HPDE6-E6E7 (cell line): Measurements from ENCODE around the gene GPT2.
"Not testable (repeated sequence)": the region's sequence is repeated elsewhere in the genome, so short reads cannot be mapped to it uniquely, and the experiment has no call there.

ENCODE experiments used
- DNase-seq: peaks from one replicate; pipeline ENCODE4 v3.0.0; 2011; ENCODE audit warnings: missing footprints; ENCODE audit errors: extremely low spot score

The GPT2 gene

DNA sequence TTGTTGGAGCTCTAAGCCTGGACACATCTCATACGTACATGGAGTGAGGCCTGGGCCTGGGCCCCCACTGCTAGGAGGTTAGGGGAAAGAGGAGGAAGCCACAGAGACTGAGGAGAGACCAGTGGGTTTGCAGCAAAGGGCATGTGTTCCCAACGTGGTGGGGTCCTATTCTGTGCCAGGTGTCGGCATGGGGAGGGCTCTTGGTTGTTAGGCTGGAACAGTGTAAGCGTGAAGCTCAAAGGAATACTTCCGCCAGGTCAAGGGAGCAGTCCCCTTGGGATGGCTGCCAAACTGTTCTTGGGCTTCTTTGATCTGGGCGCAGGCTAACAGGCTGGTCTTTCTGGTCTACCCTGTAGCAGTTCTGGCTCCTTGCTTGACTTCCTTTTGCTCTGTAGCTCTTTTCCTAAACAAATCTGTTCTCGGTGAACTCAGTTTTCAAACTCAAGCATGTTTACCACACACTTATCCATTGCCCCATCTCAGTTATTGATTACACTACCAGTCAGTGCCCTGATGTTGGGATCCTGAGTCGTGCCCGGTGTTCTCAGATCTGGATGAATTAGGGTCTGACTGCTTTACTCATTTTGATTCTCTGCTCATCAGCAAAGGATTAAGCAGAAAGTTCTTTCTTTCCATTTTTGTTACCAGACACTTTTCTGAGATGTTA, 36.4 kb downstream of the GPT2 start:
- DNase-seq: no peak

DNA sequence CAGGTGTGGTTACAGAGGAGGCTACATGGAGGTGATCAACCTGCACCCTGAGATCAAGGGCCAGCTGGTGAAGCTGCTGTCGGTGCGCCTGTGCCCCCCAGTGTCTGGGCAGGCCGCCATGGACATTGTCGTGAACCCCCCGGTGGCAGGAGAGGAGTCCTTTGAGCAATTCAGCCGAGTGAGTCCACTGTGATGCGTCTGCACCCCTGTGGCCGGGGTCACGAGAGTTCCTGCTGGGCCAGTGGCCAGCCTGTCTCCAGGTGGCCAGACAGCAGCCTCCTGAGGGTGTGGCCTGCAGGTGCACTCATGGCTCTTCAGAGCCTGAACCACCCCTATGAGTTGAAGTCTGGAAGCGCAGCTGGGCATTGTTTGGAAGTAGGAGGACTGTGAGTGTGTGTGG, 38.1 kb downstream of the GPT2 start:
- no peak for DNase-seq

DNA sequence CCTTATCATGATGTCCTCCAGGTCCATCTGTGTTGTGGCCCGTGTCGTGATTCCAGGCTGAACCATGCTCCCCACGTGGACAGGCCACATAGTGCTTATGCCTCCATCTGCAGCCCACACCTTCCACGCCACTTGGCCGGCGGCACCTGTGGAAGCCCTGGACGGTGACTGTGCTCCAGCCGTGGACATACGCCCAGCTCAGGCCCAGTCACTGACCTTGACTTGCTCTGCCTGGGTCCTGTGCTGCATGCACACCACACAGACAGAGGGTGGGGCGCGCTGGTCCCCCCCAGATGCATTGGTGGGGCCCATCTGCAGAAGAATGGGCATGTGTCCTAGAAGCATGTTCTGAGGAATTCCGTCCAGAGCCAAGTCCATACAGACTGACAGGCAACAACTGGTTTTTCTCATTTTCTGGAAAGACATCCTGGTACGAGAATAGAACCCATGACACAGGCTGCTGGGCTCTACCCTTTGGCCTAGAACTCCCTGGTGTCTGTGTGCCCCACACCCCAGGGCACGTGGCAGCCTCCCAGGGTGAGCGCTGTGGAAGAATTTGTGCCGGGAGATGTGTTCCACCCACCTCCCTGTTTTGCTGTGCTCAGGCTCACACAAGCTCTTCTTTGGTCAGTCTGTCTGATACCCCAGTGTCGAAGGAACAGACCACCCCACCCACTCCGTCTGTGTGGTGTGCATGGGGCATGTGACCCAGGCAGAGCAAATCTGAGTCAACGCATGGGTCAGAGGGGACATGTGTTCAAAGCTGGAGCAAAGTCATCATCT, 39.5 kb downstream of the GPT2 start:
- no peak for DNase-seq

DNA sequence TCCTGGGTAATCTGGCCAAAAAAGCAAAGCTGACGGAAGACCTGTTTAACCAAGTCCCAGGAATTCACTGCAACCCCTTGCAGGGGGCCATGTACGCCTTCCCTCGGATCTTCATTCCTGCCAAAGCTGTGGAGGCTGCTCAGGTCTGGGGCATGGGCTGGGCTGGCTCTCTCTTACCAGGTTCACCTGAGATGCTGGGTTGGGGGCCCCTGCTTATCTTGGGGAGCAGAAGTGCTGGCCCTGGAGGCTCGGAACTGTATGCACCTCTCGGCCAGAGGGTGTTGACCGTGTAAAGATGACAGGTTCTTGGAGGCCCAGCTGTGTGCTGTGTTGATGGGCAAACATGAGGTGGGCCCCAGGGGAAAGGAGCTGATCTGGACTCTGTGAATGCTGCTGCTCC, 40.2 kb downstream of the GPT2 start:
- no peak for DNase-seq

DNA sequence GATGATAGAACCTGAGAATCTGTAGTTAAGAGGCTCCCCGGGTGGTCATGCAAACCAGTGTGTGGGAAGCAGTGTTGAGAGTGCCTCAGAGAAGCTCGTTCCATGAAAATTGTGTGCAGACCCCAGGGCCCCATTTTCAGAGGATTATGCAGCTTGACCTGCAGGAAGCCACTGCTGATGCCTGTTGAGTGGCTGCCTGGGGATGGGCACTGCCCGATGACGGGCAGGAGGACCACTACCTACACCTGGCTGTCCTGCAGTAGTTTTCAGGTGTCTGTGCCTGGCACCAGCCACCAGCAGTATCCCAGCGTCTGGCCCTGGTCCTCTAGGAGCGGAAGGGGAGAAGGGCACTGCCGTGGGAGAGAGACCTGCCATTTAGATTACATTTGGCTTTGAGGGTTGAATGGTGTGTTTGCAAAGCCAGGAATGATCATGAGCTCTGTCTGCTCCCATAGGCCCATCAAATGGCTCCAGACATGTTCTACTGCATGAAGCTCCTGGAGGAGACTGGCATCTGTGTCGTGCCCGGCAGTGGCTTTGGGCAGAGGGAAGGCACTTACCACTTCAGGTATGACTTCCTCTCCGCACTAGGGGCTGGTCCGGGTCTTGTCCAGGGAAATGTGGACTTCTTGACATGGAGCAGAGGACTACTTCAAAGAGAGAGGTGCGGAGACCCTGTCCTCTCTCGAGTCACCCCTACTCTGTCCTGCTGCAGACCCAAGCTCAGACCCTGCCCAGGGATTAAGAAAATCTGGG, 42.5 kb downstream of the GPT2 start:
- DNase-seq: no peak

DNA sequence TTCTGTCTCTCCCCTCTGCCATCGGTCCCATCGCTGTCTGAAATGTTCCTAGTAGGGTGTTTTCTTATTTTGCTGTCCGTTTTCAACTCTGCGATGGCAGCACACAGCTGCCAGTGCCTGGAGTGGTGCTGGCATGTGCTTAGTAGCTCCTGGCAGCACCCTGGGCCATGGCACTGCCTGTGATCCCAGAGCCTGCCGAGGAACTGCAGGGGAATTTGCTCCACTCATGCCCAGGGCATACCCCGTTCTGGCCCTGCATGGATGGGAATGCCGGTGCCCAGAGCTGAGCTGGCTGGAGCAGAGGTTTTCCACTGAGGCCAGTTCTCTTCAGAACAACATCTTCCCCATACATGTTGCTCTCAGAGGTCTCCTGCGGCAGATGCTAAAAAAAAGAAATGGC, 43.1 kb downstream of the GPT2 start:
- no peak for DNase-seq

DNA sequence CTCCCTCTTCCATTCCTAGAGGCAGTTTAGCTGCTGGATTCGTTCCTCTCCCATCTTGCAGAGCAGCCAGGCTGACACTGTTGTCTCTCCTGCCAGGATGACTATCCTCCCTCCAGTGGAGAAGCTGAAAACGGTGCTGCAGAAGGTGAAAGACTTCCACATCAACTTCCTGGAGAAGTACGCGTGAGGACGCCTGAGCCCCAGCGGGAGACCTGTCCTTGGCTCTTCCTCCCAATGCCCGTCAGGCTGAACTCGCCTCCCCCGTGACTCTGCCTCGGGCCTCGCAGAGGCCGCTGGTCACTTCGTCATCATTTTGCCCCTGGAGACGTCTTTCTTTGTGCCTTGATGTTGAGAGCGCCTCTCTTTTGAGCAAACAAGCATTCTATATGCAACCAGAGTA, 44.6 kb downstream of the GPT2 start:
- no peak for DNase-seq

DNA sequence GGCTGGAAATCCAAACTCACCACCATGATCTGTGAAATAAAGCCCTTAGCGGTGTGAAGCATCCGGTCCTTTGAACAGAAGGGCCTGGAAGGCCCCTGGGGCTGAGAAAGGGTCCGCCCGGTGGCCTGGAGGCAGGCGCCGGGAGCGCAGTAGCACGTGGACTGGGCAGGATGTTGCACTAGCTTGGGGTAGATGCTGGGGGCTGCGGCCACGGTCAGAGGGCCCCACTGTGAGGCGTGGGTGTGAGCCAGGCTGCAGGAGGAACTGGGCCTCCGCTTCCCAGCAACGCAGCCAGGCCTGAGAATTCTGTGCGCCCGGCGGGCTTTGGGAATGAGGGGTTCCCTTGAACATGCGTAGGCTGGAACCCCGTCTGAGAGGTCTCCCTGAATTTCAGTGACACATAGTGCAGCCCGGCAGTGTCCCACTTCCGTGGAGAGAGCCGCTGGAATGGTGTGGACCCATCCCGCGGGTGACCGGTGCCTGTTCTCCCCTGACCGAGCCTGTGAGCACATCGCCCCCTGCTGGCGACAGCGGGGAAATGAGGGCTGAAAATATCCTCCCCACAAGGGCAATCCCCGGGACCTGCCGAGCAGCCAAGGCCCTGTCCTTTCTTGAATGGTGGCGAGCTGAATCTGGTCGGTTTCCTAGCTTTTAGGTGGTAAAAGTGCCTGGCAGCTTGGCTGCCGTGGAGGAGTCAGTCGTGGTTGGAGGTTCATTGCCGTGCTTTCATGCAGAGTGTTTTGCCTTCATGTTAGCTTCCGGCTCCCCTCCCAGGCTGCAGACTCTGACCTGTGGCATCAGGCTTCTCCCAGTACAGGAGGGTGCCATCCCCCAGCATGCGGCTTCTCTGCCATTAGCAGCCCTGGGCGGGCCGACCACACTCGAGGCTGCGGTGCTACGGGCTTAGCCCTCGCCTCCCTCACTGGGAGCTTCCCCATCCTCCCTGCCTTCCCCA, 45.5 kb downstream of the GPT2 start:
- DNase-seq: peak; percentile 77

DNA sequence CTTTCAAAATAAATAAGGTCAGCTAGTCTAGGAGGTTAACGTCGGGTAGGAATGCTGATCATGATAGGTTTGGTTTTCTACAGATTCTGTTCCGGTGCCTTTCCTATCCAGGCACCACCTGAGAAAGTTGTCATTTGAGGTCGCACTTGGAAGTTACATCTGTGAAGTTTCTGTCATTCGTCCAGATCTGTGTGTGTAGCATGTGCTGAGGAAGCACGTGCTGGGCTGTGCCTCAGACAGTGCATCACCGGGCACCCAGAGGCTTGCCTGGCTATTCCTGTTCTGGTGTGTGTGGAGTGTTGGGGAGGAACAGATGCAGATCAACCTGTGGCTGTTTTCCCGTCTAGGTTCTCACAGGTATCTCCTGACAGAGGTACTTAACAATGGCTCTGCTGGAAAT, 46.7 kb downstream of the GPT2 start:
- no peak for DNase-seq

DNA sequence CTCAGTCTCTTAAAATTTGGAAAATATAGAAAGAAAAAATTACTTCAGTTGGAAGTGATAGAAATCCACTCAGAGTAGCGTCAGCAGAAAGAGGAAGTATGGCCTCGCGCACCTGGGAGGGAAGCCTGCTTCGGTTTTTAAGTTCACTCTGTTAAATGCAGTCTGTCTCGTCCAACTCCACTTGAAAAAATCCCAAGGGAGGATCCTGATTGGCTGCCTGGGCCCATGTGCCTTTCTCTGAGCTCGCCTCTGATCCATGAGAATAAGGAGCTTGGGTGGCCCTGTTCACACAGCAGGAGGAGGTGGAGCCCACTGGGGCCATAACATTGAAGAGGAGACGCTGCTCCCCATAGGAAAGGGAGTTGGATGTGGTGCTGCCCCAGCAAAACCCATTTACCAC, 48.6 kb downstream of the GPT2 start:
- no peak for DNase-seq

DNA sequence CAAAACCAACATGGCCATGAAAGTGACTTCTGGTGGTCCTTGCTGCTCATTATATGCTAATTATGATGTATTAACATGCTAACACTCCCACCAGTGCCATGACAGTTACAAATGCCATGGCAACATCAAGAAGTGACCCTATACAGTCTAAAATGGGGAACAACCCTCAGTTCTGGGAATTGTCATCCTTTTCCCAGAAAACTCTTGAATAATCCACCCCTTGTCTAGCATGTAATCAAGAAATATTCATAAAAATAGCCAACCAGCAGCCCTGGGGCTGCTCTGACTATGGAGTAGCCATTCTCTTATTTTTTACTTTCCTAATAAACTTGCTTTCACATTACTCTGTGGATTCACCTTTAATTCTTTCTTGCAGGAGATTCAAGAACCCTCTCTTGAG, 53.4 kb downstream of the GPT2 start:
- no peak for DNase-seq

DNA sequence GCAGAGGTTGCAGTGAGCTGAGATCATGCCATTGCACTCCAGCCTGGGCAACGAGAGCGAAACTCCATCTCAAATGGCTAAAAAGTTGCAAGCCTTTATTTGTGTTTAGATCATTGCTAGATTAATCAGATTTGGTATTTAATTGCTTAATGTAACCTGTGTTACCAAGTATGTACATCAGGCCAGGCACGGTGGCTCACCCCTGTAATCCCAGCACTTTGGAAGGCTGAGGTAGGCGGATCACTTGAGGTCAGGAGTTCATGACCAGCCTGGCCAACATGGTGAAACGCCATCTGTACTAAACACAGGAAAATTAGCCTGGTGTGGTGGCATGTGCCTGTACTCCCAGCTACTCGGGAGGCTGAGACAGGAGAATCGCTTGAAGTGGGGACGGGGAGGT, 60.6 kb downstream of the GPT2 start:
- DNase-seq: not testable (repeated sequence)

DNA sequence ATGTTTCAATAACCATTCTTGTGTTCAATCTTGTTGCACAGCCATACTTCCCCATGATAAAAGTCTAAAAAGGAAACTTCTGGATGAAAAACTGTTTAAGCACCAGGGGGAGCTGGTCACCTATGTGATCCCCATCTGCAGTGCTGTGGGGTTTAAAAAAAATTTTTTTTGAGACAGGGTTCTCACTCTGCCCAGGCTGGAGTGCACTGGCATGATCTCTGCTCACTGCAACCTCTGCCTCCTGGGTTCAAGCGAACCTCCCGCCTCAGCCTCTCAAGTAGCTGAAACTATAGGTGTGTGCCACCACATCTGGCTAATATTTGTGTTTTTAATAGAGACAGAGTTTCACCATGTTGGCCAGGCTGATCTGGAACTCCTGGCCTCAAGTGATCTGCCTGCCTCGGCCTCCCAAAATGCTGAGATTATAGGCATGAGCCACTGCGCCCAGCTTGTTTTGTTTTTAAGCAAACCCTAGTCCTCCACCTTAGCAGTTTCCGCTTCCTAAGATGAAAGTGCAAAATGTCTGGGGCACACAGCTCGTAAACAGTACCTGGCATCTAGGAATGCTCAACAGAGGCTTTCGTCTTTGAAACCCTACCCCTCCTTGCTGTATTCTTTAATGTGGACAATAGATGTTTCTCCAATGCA, 63.9 kb downstream of the GPT2 start:
- DNase-seq: peak; percentile 55

DNA sequence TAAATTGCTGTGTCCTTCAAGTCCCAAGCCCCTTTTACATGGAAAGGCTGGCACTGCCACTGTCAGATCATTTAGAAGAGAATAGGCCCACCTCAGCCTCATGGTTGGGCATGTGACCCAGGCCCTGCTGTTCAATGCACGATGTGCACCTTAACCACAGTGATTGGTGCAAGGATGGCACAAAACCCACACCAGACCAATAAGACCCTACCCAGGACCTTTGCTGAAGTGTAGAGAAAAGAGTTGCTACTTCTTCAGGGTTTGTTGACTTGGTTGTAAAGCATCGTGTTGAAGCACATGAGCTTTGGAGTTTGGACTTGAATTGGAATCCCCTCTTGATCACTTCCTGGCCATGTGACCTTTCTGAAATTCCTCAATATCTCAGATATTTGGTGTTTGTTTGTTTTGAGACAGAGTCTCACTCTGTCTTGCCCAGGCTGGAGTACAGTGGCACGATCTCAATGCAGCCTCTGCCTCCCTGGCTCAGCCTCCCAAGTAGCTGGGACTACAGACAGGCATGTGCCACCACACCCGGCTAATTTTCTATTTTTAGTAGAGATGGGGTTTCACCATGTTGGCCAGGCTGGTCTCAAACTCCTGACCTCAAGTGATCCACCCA, 64.5 kb downstream of the GPT2 start:
- no peak for DNase-seq

DNA sequence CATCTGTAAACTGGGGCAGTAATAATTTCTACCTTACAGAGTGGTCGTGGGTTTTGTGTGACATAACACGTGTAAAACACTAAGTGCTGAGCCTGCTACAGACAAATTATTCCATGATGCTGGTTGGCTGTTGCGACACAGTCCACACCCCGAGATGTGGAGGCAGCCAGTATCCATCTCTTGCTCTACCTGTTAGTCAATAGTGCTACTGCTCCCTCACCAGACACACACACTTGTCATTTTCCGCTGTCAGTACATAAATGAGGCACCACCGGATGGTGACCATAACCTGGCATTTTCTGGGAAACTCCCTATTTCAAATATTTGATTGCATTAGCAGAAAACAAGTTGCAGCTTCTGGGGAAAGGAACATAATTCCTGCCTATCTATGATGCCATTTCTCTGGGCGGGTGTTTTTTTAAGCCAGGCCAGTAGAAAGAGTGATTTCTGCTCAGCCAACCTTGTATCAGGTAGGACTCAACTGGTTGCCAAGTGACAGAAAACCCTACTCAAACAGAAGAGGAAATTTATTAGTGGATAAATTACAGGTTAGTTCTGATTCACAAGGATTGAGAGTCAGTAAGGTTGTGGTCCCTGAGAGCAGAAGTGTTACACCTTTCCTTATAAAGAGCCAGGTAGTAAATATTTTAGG, 65.2 kb downstream of the GPT2 start:
- no peak for DNase-seq

DNA sequence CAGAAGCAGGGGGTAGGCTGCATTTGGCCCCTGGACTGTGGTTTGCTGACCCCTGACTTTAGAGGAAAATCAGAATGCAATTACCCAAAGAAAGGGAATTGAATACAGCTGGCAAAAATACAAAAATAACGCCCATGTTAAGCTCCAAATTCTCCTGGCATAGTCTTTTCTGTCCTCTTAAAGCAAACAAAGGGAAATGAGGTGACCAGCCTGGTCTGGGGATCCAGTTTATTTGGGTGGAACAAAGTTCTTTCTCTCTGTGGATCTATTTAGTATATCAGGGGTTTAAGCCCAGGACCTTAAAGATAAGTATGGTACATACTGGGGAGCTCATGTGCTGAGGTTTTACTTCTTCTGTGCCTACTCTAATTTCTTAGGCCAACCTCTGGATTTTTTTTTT, 65.8 kb downstream of the GPT2 start:
- DNase-seq: no peak

DNA sequence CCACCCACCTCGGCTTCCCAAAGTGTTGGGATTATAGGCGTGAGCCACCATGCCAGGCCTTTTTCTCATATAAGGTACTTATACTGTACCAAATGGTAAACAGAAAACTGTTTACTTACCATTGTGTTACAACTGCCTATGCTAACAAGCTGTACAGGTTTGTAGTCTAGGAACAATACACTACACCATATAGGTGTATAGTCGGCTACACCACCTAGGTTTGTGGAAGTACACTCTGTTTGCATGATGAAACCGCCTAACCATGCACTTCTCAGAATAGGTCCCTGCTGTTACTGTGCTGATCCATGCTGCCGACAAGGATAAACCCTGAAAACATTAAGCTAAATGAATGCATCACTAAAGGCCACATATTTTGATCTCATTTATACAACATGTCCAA, 70.4 kb downstream of the GPT2 start:
- DNase-seq: no peak

DNA sequence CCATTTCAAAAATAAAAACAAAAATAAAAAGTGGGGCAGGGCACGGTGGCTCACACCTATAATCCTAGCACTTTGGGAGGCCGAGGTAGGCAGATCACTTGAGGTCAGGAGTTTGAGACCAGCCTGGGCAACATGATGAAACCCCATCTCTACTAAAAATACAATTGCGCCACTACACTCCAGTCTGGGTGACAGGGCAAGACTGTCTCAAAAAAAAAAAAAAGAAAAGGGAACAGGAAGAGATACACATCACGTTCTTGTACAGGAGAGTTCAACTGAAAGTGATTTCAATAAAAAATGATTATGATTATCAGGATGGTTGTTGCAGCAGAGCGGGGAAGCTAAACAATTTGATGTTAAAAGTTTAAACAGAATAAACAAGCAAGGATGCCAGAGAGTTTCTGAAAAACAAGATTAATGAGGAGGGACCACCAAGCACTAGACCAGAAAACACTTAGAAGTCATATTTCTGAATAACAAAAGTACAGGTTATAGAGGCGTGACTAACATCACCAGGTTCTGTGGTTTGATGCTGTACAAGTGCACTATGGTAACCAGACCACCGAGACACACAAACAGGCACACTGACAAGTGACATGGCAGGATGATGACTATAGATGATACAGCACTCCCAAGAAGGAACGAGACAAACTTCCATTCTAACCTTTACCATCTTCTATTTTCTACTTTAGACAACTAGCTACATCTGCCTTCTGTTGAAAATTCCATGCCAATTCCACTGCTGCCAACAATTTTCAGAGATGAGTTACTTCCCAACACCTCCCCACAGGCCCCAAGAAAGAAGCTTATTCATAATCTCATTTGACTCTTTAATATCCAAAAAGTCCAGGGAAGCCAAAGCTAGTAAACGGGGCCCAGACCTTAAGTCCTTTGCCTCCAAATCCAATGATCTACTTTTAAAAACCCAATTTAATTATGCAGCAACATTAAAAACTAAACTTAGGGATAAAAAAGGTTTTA, 77.5 kb downstream of the GPT2 start:
- no peak for DNase-seq

DNA sequence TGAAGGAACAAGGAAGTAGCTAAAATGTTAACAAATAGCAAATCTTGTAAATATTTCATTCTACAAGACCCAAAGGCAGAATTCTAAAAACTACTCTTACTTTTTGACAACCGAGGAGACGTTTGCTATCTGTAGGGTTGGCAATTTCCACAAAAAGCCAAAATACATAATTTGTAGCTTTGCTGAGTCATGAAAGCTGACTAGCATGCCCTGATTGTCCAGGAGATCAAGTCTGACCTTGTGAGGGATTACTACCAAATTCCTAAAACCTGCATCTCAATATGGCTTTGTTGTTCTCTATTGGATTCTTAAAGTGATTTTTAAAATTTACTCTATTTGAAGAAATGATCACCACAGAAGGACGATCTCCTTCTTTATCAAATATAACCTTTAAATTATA, 78.5 kb downstream of the GPT2 start:
- no peak for DNase-seq
